Parathyroid adenoma (tissue), 2 donors: ENCODE data around the gene ZSWIM5.
"Not testable (repeated sequence)": the region's sequence is repeated elsewhere in the genome, so short reads cannot be mapped to it uniquely, and the experiment has no call there.

Experiments
- H2AFZ ChIP-seq: fragments of 300-600 bp; sonication (generic); one replicate; pipeline ENCODE4 v1.7.0; 2017; ENCODE audit warnings: antibody characterized with exemption, mild to moderate bottlenecking
- H3K27ac ChIP-seq: fragments of 300-600 bp; sonication (generic); one replicate; pipeline ENCODE4 v1.7.0; 2017
- H3K27me3 ChIP-seq: fragments of 300-600 bp; sonication (generic); one replicate; pipeline ENCODE4 v1.7.0; 2017; ENCODE audit warnings: low read length; ENCODE audit not compliant: control insufficient read depth, insufficient read depth
- H3K36me3 ChIP-seq: fragments of 300-600 bp; sonication (generic); one replicate; pipeline ENCODE4 v1.7.0; 2017; ENCODE audit warnings: low read length; ENCODE audit not compliant: control insufficient read depth, insufficient read depth
- H3K4me1 ChIP-seq: fragments of 300-600 bp; sonication (generic); one replicate; pipeline ENCODE4 v1.7.0; 2017; ENCODE audit warnings: control low read depth
- H3K4me2 ChIP-seq: fragments of 300-600 bp; sonication (generic); one replicate; pipeline ENCODE4 v1.7.0; 2017; ENCODE audit warnings: low read length
- H3K4me3 ChIP-seq: fragments of 300-600 bp; sonication (generic); one replicate; pipeline ENCODE4 v1.7.0; 2017; ENCODE audit warnings: low read depth, low read length
- H3K79me2 ChIP-seq: fragments of 300-600 bp; sonication (generic); one replicate; pipeline ENCODE4 v1.7.0; 2017; ENCODE audit warnings: control low read depth
- H3K9ac ChIP-seq: fragments of 300-600 bp; sonication (generic); one replicate; pipeline ENCODE4 v1.7.0; 2017; ENCODE audit warnings: mild to moderate bottlenecking
- H3K9me3 ChIP-seq: fragments of 300-600 bp; sonication (generic); one replicate; pipeline ENCODE4 v1.7.0; 2017; ENCODE audit warnings: low read length; ENCODE audit not compliant: control insufficient read depth
- CTCF ChIP-seq: fragments of 300-600 bp; sonication (generic); IDR thresholded peaks from one replicate; pipeline ENCODE4 v1.7.0; 2017; ENCODE audit warnings: antibody characterized with exemption, mild to moderate bottlenecking
- donor health status: primary hyperparathyroidism.

The ZSWIM5 gene

GRCh38 chr1:45162041-45163035 lies 44.1 kb downstream of the ZSWIM5 start:
- not testable (repeated sequence) for H3K9ac ChIP-seq, H3K27ac ChIP-seq, H3K27me3 ChIP-seq, H3K4me2 ChIP-seq, H3K36me3 ChIP-seq, H2AFZ ChIP-seq, H3K9me3 ChIP-seq, H3K79me2 ChIP-seq, H3K4me1 ChIP-seq, H3K4me3 ChIP-seq

- H3K4me3 ChIP-seq, result no peak overlapping the region
- no peaks in the 10 kb centered on the region for H3K9me3 ChIP-seq
- no peaks in the 10 kb centered on the region for H3K79me2 ChIP-seq
- no peak overlapping the region for H2AFZ ChIP-seq
- no peak for TF ChIP-seq CTCF
- H3K9ac ChIP-seq, result no peak overlapping the region
- no peaks in the 10 kb centered on the region for H3K27me3 ChIP-seq
- H3K36me3 ChIP-seq, result no peaks in the 10 kb centered on the region
- H3K4me2 ChIP-seq, result no peak overlapping the region
- no peaks in the 10 kb centered on the region for H3K4me1 ChIP-seq
- no peak overlapping the region for H3K27ac ChIP-seq
These were observed 50.4 kb downstream of the ZSWIM5 start for GRCh38 chr1:45155957-45156356.

DNA sequence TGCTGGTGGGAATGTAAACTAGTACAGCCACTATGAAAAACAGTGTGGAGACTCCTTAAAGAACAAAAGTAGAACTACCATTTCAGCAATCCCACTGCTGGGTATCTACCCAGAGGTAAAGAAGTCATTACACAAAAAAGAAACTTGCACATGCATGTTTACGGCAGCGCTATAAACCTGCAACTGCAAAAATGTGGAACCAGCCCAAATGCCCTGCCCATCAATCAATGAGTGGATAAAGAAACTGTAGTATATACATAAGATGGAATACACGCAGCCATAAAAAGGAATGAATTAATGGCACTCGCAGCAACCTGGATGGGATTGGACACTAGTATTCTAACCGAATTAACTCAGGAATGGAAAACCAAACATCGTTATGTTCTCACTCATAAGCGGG lies 51.0 kb downstream of the ZSWIM5 start:
- Histone ChIP-seq H2AFZ (no peak overlapping the region), H3K4me1 (no peaks in the 10 kb centered on the region), H3K4me3 (no peak overlapping the region), H3K36me3 (no peaks in the 10 kb centered on the region), H3K27me3 (no peaks in the 10 kb centered on the region), H3K79me2 (no peaks in the 10 kb centered on the region), H3K9ac (no peak overlapping the region), H3K27ac (no peak overlapping the region), H3K9me3 (no peaks in the 10 kb centered on the region), H3K4me2 (no peak overlapping the region)
- TF ChIP-seq CTCF, result no peak

DNA sequence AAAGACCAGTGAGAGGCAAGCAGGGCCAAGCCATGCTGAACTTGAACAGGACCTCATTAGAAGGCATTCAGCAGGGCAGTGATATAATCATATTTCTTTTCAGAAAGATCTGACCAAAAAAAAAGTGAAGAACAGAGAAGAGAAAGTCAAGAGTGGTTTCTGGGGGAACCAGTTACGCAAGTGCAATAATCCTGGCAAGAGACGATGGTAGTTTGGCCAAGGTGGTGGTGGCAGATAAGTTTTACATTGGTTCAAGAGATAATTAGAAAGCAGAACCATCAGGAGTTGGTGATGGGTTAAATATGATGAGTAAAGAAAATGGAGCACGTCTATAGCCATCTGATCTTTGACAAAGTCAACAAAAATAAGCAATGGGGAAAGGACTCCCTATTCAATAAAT lies 54.3 kb downstream of the ZSWIM5 start:
- Histone ChIP-seq H3K4me1 (no peaks in the 10 kb centered on the region), H3K27ac (no peak overlapping the region), H2AFZ (no peak overlapping the region), H3K36me3 (no peaks in the 10 kb centered on the region), H3K4me3 (no peak overlapping the region), H3K27me3 (no peaks in the 10 kb centered on the region), H3K9me3 (no peaks in the 10 kb centered on the region), H3K4me2 (no peak overlapping the region), H3K9ac (no peak overlapping the region), H3K79me2 (no peaks in the 10 kb centered on the region)
- TF ChIP-seq CTCF, result no peak

DNA sequence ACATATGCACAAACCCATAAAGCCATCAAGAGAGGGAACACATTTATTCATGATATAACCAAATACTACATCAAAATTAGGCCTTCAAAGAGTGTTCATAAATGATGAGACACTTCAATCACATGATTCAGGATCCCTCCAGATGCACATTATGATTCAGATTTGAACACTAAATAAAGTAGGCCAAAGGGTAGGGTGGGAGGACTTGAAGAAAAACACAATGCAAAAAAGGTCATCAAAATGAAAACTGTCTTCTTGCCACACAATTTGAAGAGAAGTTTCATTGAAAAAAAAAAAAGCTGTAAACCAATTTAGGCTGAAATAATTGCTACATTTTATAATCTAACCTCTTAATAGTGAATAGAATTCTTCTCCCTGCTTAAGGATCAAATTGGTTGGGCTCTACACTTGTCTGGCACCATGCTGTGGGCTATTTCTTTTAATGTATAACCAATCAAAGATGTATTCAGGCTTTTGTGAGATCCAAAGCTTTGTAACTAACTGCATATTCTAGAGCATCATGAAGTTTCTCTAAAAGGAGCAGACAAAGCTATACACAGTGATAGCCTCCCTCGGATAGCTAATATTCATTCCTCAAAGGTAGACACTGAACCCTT lies 58.1 kb downstream of the ZSWIM5 start:
- H2AFZ ChIP-seq, result no peak overlapping the region
- H3K4me1 ChIP-seq, result no peaks in the 10 kb centered on the region
- H3K36me3 ChIP-seq, result no peaks in the 10 kb centered on the region
- H3K27me3 ChIP-seq, result no peaks in the 10 kb centered on the region
- no peak for TF ChIP-seq CTCF
- no peak overlapping the region for H3K9ac ChIP-seq
- H3K79me2 ChIP-seq, result no peaks in the 10 kb centered on the region
- no peak overlapping the region for H3K4me3 ChIP-seq
- no peak overlapping the region for H3K4me2 ChIP-seq
- no peaks in the 10 kb centered on the region for H3K9me3 ChIP-seq
- H3K27ac ChIP-seq, result no peak overlapping the region
